Prostate gland (tissue), 2 donors: ENCODE measurements around the gene XPR1.

Experiments
- CTCF ChIP-seq, 4 experiments: fragments of 200-600 bp in 2 of 4; fragments of 450-650 bp in 2 of 4; sonication (generic) in 2 of 4; IDR thresholded peaks; 1 replicate in 3 of 4; 2 replicates in 1 of 4; pipeline ENCODE4 v1.5.1; 2016 to 2019; ENCODE audit warnings: antibody characterized with exemption in 4 of 4, mild to moderate bottlenecking in 2 of 4, moderate library complexity in 2 of 4
- POLR2A ChIP-seq: fragments of 450-650 bp; IDR thresholded peaks from one replicate; pipeline ENCODE4 v1.6.1; 2016; ENCODE audit warnings: antibody characterized with exemption, mild to moderate bottlenecking
- POLR2AphosphoS5 ChIP-seq: sonication (generic); formaldehyde crosslinking; IDR thresholded peaks from one replicate; pipeline ENCODE4 v1.6.1; 2017; ENCODE audit warnings: antibody characterized with exemption

- no peak for TF ChIP-seq CTCF (IDR thresholded peaks at IDR 0.05)
- TF ChIP-seq POLR2AphosphoS5, result no peak
- no peak for TF ChIP-seq POLR2A
These were observed 304.5 kb downstream of the XPR1 start for GRCh38 chr1:180936110-180937011.
